Gastrocnemius medialis (tissue), 4 donors: ENCODE measurements around the gene SOWAHA.

ENCODE experiments used
- POLR2A ChIP-seq, 2 donors: fragments of 450-650 bp; IDR thresholded peaks; one replicate each; pipeline ENCODE4 v1.6.1; 2017; ENCODE audit warnings: antibody characterized with exemption in 2 of 2, mild to moderate bottlenecking in 2 of 2, moderate library complexity in 2 of 2
- TF ChIP-seq, protein P1 (sequence below), 5 experiments: fragments of 450-650 bp in 3 of 5; fragments of 200-600 bp in 2 of 5; sonication (generic) in 2 of 5; IDR thresholded peaks in 4 of 5; conservative IDR thresholded peaks in 1 of 5; 1 replicate in 4 of 5; 2 replicates in 1 of 5; pipeline ENCODE4 v1.5.1; 2016 to 2019; ENCODE audit warnings: antibody characterized with exemption in 5 of 5, mild to moderate bottlenecking in 3 of 5, moderate library complexity in 3 of 5

- TF ChIP-seq, protein P1, sequence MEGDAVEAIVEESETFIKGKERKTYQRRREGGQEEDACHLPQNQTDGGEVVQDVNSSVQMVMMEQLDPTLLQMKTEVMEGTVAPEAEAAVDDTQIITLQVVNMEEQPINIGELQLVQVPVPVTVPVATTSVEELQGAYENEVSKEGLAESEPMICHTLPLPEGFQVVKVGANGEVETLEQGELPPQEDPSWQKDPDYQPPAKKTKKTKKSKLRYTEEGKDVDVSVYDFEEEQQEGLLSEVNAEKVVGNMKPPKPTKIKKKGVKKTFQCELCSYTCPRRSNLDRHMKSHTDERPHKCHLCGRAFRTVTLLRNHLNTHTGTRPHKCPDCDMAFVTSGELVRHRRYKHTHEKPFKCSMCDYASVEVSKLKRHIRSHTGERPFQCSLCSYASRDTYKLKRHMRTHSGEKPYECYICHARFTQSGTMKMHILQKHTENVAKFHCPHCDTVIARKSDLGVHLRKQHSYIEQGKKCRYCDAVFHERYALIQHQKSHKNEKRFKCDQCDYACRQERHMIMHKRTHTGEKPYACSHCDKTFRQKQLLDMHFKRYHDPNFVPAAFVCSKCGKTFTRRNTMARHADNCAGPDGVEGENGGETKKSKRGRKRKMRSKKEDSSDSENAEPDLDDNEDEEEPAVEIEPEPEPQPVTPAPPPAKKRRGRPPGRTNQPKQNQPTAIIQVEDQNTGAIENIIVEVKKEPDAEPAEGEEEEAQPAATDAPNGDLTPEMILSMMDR (IDR thresholded peaks at IDR 0.05 in 4 of 5, conservative IDR thresholded peaks at IDR 0.05 in 1 of 5) = no peak
- no peak for TF ChIP-seq POLR2A (IDR thresholded peaks at IDR 0.05)
These were observed 35.2 kb downstream of the SOWAHA start for GRCh38 chr5:132848270-132848669.
